ENCODE results near the gene UPF1.
"Not testable (repeated sequence)": the region's sequence is repeated elsewhere in the genome, so short reads cannot be mapped to it uniquely, and the experiment has no call there.

Gene UPF1

DNA sequence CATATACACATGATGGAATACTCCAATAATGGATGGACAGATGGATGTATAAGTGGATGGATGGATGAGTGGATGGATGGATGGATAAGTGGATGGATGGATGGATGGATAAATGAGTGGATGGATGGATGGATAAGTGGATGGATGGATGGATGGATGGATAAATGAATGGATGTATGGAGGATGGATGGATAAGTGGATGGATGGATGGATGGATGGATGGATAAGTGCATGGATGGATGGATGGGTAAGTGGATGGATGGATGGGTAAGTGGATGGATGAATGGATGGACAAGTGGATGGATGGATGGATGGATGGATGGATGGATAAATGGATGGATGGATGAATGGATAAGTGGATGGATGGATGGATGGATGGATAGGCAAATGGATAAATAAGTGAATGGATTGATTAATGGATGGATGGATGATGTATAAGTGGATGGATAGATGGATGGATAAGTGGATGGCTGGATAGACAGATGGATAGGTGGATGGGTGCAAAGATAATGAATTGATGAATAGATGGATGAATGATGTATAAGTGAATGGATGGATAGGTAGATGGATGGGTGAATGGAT lies 32.3 kb upstream of the UPF1 start:
- no peak for DNase-seq (ENCODE audit: low read depth, low spot score)

DNA sequence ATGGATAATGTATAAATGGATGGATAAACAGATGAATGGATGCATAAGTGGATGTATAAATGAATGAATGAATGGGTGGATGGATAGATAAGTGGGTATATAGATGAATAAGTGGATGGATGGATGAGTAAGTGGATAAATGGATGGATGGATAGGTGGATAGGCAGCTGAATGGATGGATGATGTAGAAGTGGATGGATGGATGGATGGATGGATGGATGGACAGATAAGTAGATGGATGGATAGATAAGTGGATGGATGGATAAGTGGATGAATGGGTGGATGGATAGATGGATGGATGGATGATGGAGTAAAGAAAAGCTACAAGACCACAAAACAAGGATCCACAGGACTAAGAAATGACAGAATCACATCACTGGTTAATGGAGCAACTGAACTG lies 31.7 kb upstream of the UPF1 start:
- no peak for DNase-seq (ENCODE audit: low read depth, low spot score)

DNA sequence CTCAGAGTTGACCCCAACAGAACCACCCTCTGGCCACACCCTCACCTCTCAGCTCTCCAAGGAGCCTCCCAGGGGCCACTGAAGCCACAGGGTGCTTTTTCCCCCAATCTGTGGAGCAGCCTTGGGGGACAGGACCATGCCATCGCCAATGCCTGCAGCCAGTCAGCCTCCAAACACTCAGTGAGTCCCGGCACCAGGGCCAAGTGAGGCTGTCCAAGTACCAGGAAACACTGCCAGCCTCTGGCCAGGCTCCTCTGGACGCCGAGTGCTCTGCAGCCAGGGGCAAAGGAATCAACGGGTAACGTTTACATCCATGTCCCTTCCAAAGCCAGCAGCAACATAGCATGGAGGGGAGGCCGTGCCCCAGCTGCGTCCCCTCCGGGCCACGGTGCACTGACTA lies 31.1 kb upstream of the UPF1 start:
- DNase-seq (ENCODE audit: low read depth, low spot score) = no peak

DNA sequence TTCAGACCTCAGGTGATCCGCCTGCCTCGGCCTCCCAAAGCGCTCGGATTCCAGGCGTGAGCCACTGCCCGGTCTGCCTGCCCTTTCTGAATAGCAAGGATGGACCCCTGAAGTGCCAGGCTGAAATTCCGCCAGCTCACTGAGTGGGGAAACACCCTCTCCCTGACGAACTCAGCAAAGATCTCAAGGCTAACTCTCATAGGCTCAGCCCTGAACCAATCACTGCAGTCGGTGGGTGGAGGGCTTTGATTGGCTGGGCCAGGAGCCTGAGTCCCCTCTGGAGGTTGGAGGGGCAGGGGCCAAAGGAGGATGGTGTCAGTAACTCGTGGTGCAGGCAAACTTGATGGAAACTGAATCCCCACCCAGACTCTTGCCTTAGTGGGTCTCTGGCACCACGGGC lies 29.4 kb upstream of the UPF1 start:
- DNase-seq (ENCODE audit: low read depth, low spot score) = no peak

DNA sequence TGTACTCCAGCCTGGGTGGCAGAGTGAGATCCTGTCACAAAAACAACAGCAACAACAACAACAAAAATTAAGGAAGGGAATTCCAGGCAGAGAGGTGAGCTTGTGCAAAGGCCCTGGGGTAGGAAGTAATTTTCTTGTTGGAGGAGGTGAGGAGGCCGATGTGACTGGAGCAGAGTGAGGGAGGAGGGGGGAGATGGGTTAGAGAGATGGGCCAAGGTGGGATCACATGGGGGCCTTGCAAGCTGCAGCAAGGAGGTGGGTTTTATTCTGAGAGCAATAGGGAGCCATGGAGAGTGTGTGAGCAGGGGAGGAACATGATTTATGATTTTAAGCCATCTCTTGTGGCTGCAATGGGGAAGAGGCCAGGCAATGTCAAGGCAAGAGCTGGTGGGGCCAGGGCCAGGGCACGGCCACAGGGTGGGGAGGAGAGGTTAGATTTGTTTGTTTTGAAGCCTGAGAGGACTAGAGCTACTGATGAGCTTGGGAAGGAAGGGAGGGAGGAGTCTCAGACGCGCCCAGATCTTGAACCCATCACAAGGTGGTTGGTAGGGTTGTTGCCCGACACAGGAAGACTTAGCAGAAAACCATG lies 28.1 kb upstream of the UPF1 start:
- no peak for DNase-seq (ENCODE audit: low read depth, low spot score)

DNA sequence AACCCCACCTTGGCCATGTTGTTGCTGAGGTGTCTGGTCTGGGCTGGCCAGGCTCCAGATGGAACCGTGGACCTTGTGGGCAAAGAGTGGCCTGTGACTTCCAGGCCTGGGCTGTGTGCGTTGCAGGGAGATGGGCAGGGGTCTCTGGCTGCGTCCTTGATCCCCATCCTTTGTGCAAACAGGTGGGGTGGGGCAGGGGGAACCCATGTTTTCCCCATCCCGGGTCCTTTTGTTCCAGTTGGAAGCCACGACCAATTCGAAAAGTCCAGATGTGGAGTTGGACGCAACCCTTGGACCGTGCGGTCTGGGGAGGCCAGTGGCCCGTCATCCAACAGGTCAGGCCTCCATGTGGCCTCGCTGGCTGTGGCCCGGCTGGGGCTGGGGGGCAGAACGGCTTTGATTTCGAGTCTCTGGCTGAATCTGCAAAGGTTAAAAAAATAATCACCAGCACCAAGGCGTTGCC lies 27.6 kb upstream of the UPF1 start:
- no peak for DNase-seq (ENCODE audit: low read depth, low spot score)

DNA sequence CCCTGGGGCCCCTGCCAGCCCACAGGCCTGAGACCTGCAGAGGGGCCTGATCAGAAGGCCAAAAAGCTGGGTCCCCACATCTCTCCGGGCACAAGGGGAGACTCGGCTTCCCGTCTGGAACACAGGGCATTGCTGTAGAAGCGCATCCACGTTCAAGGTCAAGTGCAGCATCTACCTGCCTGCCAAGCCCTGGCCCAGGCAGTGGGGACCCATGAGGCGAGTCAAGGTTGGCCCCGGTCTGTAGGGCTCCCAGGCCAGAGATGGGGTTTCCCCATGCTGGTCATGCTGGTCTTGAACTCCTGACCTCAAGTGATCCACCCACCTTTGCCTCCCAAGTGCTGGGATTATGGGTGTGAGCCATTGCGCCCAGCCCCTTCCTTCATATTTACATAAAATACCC lies 27.1 kb upstream of the UPF1 start:
- no peak for DNase-seq (ENCODE audit: low read depth, low spot score)

DNA sequence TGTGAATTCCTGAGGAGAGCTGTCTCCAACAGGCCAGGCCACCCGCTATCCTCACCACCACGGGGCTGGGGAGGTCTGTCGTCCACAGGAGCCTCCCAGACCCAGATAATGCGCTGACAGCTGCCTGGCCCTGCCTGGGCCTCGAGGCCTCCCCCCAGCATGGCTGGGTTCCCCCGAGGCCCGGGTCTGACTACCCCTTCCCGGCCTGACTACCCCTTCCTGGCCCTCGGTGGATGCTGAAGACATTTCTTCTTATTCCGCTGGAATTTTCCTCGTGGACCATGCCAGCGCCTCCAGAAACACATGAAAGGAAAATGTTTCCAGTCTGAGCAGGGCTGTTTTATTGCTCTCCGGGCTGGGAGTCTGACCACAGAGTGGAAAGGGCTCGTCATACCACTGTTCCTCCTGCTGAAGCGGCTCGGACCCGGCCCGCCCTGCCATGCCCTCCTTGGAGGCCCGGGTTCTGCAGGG lies 23.9 kb upstream of the UPF1 start:
- DNase-seq (ENCODE audit: low read depth, low spot score) = no peak

DNA sequence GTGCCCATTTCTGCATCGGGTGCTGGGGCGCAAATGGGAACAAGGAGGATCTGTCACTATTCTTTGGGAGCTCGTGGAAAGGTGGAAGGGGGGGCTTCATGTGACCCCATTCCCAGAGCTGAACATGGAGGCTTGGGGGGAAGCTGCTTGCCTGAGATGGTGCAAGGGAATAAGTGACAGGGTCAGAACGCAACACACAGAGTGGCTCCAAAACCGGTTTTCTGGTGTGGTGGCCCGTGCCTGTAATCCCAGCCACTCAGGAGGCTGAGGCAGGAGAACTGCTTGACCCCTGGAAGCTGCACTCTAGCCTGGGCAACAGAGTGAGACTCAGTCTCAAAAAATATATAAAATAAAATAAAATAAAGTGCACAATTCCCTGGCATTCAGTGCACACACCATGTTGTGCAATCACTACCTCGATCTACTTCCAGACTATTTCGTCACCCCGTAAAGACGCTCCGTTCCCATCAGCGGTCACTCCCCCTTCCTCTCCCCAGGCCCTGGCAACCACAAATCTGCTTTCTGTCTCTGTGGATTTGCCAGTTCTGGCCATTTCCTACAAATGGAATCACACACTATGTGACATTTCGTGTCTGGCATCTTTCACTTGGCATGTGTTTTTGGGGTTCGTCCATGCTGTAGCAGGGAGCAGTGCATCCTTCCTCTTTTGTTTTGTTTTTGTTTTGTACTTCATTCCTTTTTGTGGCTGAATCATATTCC lies 22.4 kb upstream of the UPF1 start:
- DNase-seq (ENCODE audit: low read depth, low spot score) = no peak

DNA sequence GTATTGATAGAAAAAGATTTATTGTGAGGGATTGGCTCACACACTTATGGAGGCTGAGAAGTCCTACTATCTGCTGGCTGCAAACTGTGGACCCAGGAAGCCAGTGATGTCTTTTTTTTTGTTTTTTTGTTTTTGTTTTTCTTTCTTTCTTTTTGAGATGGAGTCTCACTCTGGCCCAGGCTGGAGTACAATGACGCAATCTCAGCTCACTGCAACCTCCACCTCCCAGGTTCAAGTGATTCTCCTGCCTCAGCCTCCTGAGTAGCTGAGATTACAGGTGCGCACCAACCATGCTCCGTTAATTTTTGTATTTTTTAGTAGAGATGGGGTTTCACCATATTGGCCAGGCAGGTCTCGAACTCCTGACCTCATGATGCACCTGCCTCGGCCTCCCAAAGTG lies 20.1 kb upstream of the UPF1 start:
- DNase-seq (ENCODE audit: low read depth, low spot score) = not testable (repeated sequence)

DNA sequence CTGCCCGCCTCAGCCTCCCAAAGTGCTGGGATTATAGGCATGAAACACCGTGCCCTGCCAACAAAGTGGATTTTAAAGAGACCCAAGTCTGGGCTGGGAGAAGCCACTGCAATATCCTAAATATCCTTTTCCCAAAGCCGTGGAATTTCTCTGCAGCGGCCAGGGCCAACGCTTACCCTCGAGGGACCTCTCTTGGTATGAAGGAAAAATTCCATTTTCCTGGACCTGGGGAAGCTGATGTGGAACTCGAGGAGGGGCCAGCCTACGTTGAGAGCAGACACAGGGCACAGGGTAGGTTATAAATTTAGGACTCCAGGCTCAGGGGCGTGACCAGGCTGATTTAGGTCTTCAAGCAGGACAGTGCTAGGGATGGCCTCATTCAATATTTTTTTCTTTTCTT lies 17.7 kb upstream of the UPF1 start:
- no peak for DNase-seq (ENCODE audit: low read depth, low spot score)

DNA sequence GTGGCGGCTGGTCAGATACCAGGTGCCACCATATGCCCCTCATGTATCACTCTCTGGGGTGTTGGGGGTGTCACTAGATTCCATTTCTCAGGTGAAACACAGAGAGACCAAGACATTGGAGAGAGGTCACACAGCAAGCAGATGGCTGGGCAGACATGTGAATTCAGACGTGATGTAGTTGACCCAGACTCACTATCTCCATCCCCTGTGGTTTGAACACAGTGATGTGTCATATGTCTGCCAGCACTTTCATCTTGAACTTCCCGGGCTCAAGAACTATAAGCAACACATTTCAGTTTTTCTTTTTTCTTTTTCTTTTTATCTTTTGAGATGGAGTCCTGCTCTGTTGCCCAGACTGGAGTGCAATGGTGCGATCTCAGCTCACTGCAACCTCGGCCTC lies 16.1 kb upstream of the UPF1 start:
- no peak for DNase-seq (ENCODE audit: low read depth, low spot score)

DNA sequence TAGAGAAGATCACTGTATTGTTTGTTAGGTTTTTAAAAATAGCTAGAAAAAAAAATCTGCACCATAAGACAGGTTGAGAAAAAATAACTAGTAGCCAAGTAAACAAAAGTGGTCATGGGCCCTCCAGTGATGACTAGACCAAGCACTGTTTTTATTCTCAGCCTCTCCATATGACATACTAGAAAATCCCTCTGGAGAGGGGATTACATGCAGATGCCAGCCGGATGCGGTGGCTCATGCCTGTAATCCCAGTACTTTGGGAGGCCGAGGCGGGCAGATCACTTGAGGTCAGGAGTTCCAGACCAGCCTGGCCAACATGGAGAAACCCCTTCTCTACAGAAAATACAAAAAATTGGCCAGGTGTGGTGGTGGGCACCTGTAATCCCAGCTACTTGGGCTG lies 15.1 kb upstream of the UPF1 start:
- not testable (repeated sequence) for DNase-seq (ENCODE audit: low read depth, low spot score)

DNA sequence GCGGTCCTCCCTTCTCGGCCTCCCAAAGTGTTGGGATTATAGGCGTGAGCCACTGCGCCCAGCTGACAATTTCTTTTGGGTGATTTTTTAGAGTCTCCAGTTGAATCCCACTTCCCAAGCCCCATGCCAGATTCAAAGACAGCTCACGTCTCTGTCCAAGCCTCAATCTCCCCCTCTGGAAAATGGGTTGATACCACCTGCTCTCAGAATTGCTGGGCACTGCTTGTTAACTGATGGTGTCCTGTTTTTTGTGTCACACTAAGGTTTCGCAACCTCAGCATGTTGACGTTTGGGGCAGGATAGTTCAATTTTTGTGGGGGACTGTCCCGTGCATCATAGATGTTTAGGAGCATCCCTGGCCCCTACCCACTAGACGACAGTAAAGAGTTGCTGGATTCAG lies 14.2 kb upstream of the UPF1 start:
- no peak for DNase-seq (ENCODE audit: low read depth, low spot score)

DNA sequence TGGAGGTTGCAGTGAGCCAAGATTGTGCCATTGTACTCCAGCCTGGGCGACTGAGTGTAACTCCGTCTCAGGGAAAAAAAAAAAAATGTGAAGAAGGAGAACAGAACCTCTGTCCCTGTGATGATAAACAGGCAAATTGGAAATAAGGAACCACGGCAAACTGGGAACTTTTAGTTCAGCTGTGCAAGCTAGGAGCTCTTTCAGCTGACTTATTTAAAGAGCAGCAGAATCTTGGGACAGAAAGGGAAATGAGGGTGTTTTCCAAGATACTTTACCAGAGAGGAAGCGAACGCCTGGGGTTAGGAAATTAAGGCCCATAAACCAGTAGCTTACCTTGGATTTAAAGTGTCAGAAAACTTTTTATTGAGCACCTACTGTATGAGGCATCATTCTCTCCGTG lies 3.0 kb upstream of the UPF1 start:
- DNase-seq (ENCODE audit: low read depth, low spot score) = no peak

DNA sequence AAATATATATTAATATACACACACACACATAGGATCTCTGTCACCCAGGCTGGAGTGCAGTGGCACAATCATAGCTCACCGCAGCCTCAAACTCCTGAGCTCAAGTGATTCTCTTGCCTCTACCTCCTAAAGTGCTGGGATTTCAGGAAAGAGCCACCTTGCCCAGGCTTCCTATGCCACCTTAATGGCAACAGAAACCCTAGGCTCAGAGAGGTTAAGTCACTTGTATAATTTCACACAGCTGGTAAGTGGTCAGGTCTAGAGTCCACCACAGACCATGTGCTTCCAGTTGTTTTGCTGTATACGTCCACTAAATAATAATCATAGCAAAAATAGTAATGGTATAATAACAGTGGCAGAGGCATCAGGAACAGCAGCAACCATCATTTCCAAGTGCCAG lies 1.3 kb upstream of the UPF1 start:
- DNase-seq (ENCODE audit: low read depth, low spot score) = no peak

DNA sequence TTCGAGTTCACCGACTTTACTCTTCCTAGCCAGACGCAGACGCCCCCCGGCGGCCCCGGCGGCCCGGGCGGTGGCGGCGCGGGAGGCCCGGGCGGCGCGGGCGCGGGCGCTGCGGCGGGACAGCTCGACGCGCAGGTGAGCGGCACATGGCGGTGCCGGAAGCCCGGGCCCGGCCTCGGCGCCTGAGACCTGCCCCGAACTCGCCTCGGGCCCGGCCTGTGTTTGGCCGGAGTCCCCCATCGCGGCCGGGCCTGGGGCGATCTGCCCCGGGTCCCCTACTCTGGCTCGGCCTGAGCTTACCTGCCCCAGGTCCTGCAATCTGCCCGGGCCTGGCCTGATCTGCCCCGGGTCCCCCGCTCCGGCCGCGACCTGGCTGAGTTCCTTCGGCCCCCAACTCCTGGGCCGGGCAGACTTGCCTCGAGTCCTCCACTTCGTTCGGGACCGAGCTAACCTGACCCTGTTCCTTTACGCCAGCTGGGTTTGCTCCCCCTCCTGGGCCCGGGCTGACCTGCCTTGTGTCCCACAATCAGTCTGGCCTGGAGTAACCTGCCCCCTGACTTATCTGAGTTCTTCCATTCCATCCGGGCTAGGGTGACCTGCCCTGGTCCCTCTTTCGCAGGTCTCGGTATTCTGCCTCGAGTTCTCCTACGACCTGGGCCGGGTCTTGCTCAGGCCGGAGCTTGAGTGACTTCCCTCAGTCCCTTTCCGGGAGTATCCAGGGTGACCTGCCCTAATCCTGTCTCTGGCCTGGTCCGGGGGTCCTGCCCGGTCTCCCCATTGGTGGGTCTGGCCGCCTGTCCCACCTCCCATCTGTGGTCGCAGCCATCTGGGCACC lies 764 bp downstream of the UPF1 start:
- no peak for DNase-seq (ENCODE audit: low read depth, low spot score)

DNA sequence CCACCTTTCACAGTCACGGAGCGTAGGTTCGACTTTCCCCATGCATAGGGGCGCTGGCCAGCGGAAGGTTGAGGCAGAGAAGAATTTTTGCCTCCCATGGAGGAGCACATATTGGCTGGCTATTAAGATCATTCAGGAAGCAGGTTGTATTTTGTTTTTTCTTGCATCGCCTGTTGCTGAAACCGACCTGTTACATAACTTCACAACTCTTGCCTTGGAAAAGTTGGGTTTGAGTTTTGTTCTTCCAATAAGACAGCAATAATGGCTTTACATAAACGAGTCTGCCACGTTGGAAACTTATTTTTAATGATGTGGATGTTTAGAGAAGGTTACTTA lies 1.4 kb downstream of the UPF1 start:
- no peak for DNase-seq (ENCODE audit: low read depth, low spot score)

DNA sequence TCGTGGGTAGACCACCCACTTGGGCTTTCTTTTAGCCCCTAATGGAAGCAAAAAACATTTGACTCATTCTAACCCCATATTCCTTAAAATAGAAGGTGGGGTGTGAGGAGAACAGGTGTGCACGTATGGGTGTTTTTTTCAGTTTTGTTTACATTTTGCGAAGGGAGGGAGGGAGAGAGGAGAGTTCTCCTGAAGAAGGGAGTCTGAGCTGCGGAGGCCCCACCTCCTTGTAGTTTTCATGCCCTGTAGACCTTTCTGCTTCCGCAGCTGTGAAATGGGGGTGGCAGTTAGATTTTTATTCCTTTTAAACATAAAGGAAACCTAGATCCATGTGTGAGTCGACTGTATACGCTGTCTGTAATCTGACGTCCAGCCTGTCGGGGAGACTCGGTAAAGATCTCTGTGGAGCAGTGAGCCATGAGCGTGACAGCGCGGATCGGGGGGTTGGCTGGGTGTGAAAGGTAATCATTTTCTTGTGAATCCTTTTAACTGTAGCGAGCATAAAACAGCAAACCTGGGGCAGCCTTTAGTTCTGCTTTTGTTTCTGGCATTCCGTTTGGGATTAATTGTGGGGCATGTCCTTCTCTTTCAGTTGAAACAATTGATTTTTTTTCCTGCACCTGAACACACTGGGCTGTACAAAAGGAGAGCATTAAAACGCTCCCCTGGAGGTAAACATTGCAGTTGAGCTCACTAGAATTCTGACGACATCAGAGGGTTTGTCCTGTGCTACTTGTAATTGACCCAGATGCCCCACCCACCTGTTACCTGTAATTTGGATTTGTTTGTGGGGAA lies 2.3 kb downstream of the UPF1 start:
- DNase-seq (ENCODE audit: low read depth, low spot score) = no peak

DNA sequence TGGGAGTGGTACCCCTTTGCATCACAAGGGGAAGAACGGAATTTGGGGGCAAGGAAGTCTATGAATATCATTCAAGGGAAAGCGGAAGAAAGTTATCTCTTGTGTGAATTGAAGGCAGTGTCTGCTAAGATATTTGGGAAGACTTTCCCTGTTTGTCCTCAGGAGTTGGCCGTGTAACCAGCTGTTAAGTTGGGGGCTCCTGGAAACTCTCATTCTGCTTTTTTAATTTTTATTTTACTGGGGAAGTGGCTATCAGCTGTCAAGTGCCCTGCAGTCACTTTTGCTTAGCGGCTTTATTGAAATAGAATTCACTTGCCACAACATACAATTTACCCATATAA lies 2.9 kb downstream of the UPF1 start:
- DNase-seq (ENCODE audit: low read depth, low spot score) = no peak

DNA sequence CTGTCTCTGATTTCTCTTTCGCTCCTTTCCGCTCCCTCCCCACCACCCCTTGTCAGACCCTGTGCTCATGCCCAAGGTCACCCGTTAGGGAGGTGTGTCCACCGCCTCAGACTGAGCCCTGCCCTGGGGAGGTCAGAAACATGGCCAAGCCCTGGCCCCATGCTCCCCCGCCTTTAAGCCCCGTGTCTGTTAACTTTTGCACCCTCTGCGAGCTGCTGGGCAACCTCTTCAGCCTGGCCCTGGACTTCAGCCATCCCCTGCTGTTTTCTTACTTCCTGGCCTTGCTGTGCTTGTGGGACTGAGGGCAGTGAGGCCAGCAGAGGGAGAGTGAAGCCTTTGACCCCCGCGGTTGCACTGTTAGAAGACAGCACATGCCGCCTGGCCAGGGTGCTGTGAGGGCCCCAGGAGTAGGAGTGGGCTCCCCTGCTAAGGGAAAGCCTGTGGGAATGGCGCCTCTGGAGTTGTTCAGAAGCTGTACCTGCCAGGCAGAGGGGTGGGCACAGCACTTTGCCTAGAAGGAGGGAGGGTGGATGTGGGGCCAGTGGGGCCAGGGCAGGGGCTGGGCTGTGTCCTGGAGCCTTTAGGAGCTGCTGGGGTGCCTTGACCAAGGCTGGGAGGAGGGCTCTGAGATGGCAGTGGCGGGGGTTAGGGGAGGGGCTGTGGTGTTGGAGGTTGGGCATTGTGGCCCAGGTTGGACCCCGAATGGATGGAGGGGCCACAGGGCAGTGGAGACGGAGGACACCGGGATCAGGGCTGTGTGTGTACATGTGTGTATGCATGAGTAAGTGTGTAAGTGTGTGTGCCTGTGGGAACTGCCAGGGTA lies 7.9 kb downstream of the UPF1 start:
- DNase-seq (ENCODE audit: low read depth, low spot score) = no peak
